GM21529 (cell line): Measurements from ENCODE around the gene CIITA.
"Not testable (repeated sequence)": the region's sequence is repeated elsewhere in the genome, so short reads cannot be mapped to it uniquely, and the experiment has no call there.

Experiments used
- ATAC-seq: cut with Tn5 transposase; IDR thresholded peaks from one replicate; pipeline ENCODE4 v1.9.1; 2021; ENCODE audit not compliant: unreplicated experiment

The CIITA gene, protein sequence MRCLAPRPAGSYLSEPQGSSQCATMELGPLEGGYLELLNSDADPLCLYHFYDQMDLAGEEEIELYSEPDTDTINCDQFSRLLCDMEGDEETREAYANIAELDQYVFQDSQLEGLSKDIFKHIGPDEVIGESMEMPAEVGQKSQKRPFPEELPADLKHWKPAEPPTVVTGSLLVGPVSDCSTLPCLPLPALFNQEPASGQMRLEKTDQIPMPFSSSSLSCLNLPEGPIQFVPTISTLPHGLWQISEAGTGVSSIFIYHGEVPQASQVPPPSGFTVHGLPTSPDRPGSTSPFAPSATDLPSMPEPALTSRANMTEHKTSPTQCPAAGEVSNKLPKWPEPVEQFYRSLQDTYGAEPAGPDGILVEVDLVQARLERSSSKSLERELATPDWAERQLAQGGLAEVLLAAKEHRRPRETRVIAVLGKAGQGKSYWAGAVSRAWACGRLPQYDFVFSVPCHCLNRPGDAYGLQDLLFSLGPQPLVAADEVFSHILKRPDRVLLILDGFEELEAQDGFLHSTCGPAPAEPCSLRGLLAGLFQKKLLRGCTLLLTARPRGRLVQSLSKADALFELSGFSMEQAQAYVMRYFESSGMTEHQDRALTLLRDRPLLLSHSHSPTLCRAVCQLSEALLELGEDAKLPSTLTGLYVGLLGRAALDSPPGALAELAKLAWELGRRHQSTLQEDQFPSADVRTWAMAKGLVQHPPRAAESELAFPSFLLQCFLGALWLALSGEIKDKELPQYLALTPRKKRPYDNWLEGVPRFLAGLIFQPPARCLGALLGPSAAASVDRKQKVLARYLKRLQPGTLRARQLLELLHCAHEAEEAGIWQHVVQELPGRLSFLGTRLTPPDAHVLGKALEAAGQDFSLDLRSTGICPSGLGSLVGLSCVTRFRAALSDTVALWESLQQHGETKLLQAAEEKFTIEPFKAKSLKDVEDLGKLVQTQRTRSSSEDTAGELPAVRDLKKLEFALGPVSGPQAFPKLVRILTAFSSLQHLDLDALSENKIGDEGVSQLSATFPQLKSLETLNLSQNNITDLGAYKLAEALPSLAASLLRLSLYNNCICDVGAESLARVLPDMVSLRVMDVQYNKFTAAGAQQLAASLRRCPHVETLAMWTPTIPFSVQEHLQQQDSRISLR

DNA sequence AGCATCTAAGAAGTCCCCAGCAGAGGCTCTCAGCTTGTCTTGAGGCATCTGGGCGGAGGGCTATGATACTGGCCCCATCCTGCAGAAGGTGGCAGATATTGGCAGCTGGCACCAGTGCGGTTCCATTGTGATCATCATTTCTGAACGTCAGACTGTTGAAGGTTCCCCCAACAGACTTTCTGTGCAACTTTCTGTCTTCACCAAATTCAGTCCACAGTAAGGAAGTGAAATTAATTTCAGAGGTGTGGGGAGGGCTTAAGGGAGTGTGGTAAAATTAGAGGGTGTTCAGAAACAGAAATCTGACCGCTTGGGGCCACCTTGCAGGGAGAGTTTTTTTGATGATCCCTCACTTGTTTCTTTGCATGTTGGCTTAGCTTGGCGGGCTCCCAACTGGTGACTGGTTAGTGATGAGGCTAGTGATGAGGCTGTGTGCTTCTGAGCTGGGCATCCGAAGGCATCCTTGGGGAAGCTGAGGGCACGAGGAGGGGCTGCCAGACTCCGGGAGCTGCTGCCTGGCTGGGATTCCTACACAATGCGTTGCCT is at the start of gene CIITA:
TSS of gene CIITA (plus strand) at position 404 of the 543 bp plus-strand sequence. CDS start at position 533, 129 bp downstream.
- peak; percentile 46 for ATAC-seq

DNA sequence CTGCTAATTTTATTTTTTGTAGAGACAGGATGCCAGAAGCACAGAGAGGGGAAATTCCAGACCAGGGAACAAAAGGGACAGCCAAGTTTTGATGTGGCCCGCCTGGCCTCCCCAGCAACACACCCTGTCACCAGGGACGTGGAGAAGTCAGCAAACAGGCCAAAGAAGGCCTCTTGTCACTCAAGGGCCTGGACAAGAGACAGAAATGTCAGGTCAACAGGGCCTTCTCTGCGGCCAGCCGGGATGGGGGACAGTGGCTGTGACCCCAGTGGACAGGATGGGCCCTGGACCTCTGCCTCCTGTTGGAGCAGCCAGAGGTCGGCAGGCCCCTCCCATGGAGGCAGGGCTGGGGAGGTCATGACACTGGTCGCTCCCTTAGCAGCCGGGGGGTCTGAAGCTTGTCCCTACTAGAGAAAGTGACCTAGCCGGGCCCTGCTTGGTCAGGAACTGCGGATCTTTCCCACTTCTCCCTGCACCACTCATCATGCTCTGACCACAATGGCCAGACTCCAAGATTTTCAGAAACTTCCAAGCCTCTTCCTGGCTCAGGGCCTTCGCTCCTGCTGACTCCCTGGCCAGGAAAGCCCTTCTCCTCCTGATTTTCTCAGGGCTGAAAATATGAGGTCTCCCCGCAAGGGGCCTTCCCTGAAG is 49.2 kb upstream of the CIITA start:
- ATAC-seq = no peak

DNA sequence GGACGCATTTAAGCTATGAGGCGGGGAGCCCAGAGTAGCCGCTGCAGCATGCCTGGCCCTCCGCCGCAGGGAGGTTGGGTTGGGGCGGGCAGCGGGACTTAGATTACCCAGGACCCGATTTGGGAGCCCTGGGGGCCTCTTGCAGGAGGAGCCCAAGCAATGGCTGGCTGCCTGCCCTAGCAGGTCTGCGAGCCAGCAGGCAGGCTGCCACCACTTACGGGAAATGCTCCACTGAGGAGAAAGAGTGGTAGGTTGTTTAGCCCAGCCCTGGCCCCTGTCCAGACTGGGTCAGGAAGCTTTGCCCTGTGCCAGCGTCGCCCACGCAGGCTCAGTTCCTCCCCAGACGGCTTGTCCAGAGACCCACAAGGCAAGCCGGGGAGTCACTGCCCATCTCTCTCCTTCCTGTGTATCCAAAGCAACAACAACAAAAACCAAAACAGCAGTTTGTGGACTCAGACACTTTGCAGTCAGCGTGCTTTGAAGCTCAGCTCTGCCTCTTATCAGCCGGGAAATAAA is 48.1 kb upstream of the CIITA start:
- no peak for ATAC-seq

DNA sequence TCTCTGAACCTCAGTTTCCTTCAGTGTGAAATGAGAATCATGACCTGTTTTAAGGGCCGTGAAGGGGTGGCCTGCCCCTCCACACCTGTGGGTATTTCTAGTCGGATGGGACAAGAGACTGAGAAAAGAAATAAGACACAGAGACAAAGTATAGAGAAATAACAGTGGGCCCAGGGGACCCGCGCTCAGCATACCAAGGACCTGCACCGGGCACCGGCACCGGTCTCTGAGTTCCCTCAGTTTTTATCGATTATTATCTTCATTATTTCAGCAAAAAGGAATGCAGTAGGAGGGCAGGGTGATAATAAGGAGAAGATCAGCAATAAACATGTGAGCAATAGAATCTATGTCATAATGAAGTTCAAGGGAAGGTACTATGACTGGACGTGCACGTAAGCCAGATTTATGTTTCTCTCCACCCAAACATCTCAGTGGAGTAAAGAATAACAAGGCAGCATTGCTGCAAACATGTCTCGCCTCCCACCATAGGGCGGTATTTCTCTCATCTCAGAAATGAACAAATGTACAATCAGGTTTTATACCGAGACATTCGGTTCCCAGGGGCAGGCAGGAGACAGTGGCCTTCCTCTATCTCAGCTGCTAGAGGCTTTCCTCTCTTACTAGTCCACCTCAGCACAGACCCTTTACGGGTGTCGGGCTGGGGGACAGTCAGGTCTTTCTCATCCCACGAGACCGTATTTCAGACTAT is 47.5 kb upstream of the CIITA start:
- ATAC-seq = not testable (repeated sequence)

DNA sequence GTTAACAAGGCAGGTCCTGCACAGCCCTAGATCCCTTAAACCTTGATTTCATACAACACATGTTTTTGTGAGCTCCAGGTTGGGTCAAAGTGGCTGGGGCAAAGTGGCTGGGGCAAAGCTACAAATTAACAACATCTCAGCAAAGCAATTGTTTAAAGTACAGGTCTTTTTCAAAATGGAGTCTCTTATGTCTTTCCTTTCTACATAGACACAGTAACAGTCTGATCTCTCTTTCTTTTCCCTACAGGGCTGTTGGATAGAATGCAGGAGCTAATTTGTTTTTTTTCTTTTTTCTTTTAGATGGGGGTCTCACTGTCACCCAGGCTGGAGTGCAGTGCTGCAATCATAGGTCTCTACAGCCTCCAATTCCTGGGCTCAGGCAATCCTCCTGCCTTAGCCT is 46.8 kb upstream of the CIITA start:
- not testable (repeated sequence) for ATAC-seq

DNA sequence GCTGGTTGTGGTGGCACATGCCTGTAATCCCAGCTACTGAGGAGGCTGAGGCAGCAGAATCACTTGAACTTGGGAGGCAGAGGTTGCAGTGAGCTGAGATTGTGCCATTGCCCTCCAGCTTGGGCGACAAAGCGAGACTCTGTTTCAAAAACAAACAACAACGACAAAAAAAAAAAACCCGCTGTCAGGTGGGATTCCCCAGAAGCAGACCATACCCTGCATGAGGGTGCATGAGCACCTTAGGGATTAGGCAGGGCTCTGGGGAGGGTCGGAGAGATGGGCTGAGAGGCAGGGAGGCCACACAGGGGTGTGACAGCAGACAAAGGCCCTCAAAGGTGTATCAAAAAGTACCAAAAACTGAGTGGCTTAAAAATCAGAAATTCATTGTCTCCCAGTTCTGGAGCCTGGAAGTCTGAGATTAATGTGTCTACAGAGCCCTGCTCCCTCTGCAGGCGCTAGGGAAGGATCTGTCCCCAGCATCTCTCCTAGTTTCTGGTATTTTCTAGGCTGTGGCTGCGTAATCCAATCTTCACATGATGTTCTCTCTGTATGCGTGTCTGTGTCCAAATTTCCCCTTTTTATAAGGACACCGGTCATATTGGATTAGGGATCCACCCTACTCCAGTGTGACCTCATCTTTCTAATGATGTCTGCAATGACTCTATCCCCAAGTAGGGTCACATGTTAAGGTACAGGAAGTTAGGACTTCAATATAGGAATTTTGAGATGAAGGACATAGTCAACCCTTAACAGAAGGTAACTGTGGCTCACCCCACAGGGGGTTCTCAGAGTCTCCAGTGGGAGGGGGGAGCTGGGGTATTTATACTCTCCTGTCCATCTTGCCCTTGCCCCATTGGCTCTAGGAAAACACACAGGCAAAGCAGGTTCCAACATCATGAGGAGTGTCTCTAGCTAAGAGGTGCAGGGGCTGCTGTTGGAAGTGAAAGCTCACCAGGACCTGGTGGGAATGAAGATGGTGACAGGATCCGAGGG is 44.8 kb upstream of the CIITA start:
- no peak for ATAC-seq

DNA sequence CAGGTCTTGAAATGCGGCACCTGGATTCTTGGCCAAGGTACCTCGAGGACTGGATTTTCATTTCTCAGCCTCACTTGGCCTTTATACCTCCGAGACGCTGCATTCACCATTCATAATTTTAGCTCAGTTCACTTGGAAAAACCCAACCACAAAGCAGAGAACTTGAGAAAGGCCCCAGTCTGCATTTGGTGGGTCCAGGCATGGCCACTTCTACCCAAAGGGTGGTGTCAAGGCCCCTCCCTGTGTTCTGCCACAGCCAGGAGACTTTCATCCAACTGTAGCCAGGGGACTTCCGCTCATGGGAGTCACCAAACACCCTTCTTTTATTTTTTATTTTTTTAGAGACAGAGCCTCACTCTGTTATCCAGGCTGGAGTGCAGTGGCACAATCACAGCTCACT is 43.7 kb upstream of the CIITA start:
- no peak for ATAC-seq

DNA sequence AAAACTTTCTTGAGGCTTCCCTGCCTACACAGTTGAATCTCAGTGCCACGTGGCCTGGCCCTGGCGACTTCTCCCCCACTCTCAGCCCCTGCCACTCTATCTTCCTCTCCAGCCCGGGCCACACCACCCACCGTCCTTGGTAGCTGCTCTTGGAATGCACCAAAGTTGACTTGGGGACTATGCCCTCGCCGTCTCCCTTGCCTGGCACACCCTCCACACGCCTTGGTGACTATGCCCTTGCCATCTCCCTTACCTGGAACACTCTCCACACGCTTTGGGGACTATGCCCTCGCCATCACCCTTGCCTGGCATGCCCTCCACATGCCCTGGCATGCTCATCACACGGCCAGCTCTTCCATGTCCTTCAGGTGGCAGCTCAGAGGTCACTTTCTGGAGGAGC is 42.9 kb upstream of the CIITA start:
- ATAC-seq = no peak

DNA sequence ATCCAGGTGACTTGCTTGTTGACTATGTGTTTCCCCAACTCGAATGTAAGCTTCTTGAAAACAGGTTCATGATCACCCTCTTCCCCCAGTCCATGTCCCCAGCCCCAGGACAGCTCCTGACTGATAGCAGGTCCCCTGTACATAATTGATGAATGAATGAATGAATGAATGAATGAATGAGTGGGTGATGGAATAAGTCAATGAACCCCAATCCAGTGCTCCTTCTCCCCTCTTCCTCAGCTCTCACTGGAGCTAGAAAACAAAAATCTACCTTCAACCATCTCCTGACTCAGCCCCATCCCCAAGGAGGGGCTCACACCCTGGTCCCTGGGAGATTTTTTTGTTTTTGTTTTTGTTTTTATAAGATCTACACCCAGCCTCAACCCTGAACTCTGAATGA is 42.2 kb upstream of the CIITA start:
- no peak for ATAC-seq

DNA sequence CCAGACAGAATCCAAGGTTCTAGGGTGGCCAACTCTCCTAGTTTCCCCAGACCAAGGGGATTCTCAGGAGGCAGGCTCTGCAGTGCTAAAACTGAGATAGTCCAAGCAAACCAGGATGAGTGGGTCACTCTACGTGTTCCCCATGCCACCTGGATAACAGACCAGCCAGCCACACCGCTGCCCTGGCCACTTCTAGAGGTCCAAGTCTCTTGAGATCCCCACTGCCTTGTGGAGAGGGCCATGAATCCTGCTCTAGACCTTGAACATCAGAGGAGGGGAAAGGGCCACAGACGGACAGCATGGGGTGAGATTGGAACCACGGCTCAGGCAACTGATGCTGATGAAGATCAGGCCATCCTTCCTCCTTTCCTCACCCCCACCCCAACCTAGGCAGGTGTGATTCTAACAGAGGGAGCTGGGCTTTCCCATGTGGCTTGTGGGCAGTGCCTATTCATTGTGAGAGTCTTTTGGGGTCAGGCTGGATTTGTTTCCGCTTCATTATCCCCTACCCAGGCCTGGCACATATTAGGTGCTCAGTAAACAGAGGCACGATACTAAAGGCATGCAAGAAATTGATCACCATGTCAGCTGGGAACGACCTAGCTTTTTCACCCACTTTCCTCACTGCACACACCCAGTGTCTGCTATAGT is 41.6 kb upstream of the CIITA start:
- ATAC-seq = peak; percentile 57

DNA sequence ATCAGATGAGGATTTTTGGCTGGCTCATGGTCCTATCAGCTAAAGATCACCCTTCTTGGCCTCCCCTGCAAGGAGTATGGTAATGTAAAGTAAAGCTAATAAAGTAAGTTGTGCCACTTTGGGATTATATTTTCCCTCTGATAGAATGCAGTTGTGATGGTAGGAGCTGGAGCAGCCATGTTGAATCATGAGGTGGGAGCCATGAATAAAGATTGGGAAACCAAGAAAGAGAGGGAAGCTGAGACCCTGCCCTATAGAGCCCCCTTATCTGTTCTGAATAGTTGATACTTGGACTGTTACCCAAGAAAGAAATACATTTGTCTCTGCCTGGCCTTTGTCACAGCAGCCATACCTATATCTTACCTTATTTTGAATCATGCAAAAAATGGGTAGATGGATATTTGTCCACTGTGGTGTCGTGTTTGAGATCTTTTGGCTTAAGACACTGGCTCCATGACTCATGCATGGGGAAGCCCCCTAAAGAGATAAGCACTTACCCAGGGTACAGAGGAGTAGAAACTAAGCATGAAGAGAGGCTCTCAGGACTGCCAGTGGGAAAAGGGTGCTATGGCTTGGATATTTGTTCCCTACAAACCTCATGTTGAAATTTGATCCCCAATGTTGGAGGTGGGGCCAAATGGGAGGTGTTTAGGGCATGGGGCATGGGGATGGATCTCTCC is 40.7 kb upstream of the CIITA start:
- ATAC-seq = no peak

DNA sequence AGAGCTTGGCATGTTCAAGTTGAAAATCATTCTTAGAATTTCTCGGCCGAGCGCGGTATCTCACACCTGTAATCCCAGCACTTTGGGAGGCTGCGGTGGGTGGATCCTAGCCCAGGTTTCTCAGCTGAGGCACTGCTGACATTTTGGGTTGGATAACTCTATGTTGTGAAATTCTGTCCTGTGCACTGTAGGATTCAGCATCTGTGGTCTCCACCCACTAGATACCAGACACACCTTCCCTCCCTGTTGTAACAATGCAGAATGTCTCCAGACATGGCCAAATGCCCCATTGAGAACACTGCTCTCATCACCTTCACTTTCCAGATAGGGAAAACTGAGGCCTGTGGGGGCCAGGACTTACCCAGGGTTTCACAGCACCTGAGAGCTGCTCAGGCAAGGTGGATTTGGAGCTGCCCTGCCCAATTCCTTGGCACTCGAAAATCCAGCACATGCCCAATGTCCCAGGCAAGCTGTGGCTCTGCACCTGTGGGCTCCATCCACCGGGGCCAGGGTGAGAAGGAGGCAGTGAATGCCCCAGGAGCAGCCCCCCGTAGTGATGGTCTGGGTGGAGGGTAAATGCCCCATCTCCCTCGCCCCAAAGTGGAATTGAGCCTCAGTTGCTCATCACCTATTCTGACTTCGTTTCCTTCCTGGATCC is 38.3 kb upstream of the CIITA start:
- ATAC-seq = no peak

DNA sequence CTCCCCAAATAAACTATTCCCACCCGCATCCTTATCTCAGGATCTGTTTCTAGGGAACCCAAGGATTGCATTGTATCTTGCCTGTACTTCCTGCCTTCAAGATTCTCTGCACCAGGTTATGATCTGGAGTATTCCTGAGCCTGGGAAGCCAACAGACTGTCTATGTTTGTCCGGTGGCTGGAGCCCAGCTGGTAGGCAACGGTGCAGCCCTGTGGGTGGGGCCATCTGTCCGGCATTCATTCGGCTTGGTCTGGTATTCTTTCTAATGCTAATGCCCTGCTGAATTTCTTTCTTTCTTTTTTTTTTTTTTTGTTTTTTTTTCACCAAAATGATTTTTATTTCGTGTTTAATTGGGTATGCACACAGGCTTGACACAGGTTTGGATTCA is 37.7 kb upstream of the CIITA start:
- ATAC-seq = no peak

DNA sequence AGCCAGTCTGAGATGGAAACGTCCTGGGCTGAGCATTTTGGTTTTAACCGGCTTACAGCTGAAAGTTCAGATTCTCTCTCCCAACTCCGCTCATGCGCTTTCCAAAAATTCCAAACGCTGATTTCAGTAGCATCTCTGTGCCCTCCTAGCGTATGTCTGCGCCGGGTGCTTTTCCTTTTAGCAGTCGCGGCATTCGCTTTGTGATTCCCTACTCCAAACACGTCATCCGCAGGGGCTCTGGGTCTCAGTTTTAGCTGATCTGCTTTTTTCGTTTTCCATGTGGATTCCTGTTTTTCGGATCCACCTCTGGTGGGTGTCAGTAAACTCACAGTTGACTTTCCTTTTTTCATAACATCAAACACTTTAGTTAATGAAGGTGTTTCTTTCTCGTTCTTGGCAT is 36.3 kb upstream of the CIITA start:
- no peak for ATAC-seq

DNA sequence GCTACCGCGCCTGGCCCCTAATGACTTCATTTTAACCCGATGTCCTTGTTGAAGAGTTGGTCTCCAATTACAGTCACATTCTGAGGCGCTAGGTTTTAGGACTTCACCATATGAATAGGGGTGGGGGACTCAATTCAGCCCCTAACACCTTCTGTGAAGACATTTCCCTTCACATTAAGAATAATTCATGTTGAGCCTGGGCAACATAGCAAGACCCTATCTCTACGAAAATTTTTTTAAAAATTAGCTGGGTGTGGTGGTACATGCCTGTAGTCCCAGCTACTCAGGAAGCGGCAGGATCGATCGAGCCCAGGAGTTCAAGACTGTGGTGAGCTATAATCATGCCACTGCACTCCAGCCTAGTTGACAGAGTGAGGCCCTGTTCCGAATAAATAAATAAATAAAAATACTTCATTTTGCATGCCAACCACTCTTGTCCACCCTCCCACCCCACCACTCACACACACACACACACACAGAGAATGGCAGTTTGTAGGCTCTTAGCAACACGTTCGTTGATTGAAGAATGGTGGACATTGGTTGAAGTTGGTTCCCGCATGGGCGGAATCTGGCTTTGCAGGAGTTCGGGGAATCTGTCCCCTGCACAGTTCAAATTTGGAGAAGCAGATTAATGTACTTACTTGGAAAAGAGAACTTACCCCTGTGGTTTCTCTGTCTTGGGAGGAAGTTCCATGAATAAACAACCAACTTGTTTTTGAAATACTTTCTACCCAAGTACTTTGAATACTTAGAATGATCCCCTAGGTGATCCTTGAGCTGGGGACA is 30.6 kb upstream of the CIITA start:
- ATAC-seq = no peak

DNA sequence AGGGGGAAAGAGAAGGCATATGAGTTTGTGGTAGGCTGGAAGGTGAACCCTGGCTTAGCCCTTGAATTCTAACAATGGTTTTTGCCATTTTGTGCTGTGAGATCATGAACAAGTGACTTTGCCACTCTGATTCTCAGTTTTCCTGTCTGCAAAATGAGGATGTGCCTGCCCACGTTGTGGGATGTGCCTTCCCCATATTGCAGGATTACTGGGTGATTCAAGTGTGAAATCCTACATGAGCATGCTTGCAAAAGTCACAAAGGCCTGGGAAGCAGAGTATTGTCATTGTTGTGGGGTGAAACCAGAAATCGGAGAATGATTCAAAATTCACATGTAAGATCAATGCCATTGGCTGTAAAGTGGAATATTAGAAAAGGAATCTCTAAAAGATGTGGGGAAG is 29.8 kb upstream of the CIITA start:
- ATAC-seq = no peak
